Endothelial cell (in vitro differentiated cells): Measurements from ENCODE around the gene OR13C8. TPM values are rescaled to one million over a fixed set of nuclear protein-coding genes. Genes with fewer than 3 reads are reported as not detected.
"Not testable (repeated sequence)": the region's sequence is repeated elsewhere in the genome, so short reads cannot be mapped to it uniquely, and the experiment has no call there.

Experiments
- DNase-seq: peaks from one replicate; pipeline ENCODE4 v3.0.0; 2021; ENCODE audit warnings: low spot score
- H3K27ac Mint-ChIP-seq: one replicate; pipeline ENCODE4 v1.8.0; 2021; ENCODE audit warnings: mixed read lengths, inconsistent platforms; ENCODE audit not compliant: unreplicated experiment
- H3K27me3 Mint-ChIP-seq: one replicate; pipeline ENCODE4 v1.8.0; 2021; ENCODE audit warnings: mild to moderate bottlenecking, moderate library complexity, mixed read lengths, inconsistent platforms; ENCODE audit not compliant: unreplicated experiment
- H3K36me3 Mint-ChIP-seq: one replicate; pipeline ENCODE4 v1.8.0; 2021; ENCODE audit warnings: mild to moderate bottlenecking, low read depth, mixed read lengths, inconsistent platforms; ENCODE audit not compliant: unreplicated experiment
- H3K4me1 Mint-ChIP-seq: one replicate; pipeline ENCODE4 v1.8.0; 2021; ENCODE audit warnings: mild to moderate bottlenecking, mixed read lengths, inconsistent platforms; ENCODE audit not compliant: unreplicated experiment
- H3K4me3 Mint-ChIP-seq: one replicate; pipeline ENCODE4 v1.8.0; 2021; ENCODE audit warnings: mild to moderate bottlenecking, mixed read lengths, inconsistent platforms; ENCODE audit not compliant: unreplicated experiment
- H3K9me3 Mint-ChIP-seq: one replicate; pipeline ENCODE4 v1.8.0; 2021; ENCODE audit warnings: mixed read lengths, inconsistent platforms; ENCODE audit not compliant: unreplicated experiment
- CTCF ChIP-seq: fragments of 200-600 bp; sonication (generic); IDR thresholded peaks from one replicate; pipeline ENCODE4 v1.5.0; 2021; ENCODE audit warnings: antibody characterized with exemption; ENCODE audit not compliant: unreplicated experiment
- long read RNA-seq: library from polyadenylated mRNA; unstranded; transcript quantifications from one replicate; pipeline ENCODE4 v2.0.0, GENCODE V29; 2020; ENCODE audit not compliant: unreplicated experiment
- total RNA-seq: library from RNA; stranded (reverse); fragmentation: NEBNext Ultra II Directional; extraction: Animal tissue kit (Norgen Biotek cat#: 25700); gene quantifications from one replicate; pipeline ENCODE4 v1.2.1, GENCODE V29; 2021; ENCODE audit not compliant: unreplicated experiment

The OR13C8 gene
- total RNA-seq: not detected
- long read RNA-seq: 0 reads

GRCh38 chr9:104568868-104569267 is at the start of gene OR13C8:
TSS of gene OR13C8 (plus strand) at chr9:104569168. CDS start at chr9:104569168, 0 bp downstream.
- H3K27me3 Mint-ChIP-seq: no peaks in the 10 kb centered on the region
- no peaks in the 10 kb centered on the region for H3K36me3 Mint-ChIP-seq
- no peaks in the 10 kb centered on the region for H3K9me3 Mint-ChIP-seq
- no peak within 1 kb of the TSS for H3K4me3 Mint-ChIP-seq
- H3K4me1 Mint-ChIP-seq: no peaks in the 10 kb centered on the region
- TF ChIP-seq CTCF: no peak
- no peak for DNase-seq
- H3K27ac Mint-ChIP-seq: no peak within 1 kb of the TSS

DNA sequence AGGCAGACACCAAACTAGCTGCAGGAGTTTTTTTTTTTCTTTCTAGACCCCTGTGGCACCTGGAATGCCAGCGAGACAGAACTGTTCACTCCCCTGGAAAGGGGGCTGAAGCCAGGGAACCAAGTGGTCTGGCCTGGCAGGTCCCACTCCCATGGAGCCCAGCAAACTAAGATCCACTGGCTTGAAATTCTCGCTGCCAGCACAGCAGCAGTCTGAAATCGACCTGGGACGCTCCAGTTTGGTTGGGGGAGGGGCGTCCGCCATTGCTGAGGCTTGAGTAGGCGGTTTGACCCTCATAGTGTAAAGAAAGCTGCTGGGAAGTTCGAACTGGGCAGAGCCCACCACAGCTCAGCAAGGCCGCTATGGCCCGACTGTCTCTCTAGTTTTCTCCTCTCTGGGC is 48.7 kb upstream of the OR13C8 start:
- not testable (repeated sequence) for H3K27me3 Mint-ChIP-seq

DNA sequence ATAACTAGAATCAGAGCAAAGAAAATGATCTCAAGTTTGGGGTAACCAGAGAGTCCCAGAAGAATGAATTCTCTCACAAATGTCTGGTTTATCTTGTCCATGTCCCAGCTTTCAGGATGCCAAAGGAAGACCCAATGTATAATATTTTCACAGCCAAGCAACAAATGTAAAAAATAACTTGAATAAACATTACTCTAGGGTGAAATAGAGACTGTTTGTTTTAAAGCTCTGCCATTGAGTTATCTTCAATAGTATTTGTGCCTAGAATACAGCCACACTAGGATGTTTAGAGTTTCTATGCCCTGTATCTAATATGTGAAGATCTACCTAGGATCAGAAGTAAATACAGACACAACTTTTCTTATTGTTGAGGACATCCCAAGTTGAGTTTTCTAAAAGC is 41.9 kb upstream of the OR13C8 start, which contains the start of gene OR13C4:
OR13C4 (minus strand) TSS at position 101 of the 400 bp plus-strand sequence; CDS start at position 101, 0 bp downstream.
- H3K36me3 Mint-ChIP-seq: no peaks in the 10 kb centered on the region
- no peaks in the 10 kb centered on the region for H3K27me3 Mint-ChIP-seq

More for the DNA sequence above, 48.7 kb upstream of the OR13C8 start:
- DNase-seq, H3K4me1 Mint-ChIP-seq, H3K4me3 Mint-ChIP-seq, H3K36me3 Mint-ChIP-seq, H3K27ac Mint-ChIP-seq, H3K9me3 Mint-ChIP-seq: not testable (repeated sequence)

DNA sequence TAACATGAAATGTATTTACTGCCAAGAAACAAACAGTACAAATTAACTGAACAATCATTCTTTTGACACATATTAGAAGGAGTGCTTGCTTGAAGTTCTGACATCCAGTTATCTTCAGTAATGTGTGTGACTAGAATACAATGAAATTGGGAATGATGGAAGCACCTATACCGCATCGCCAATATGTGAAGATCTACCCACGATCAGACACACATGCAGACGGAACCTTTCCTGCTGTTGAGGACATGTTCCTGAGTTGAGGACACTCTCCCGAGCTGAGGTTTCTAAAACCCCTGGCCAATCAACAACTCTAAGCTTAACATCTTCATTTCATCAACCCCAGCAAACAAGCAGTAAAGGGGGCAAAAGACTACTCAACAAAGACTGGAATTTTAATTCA is 32.2 kb upstream of the OR13C8 start, which contains the start of gene OR13C3:
OR13C3 (minus strand) TSS at position 101 of the 400 bp plus-strand sequence. CDS start 133 bp downstream, outside the sequence.
- H3K4me3 Mint-ChIP-seq: no peak within 1 kb of the TSS

More for the DNA sequence above, 41.9 kb upstream of the OR13C8 start, which contains the start of gene OR13C4:
- Mint-ChIP-seq H3K9me3 (peaks cover 5% of the 10 kb centered on the region), H3K27ac (no peak within 1 kb of the TSS), H3K4me1 (no peaks in the 10 kb centered on the region), H3K4me3 (no peak within 1 kb of the TSS)
- DNase-seq: no peak
- TF ChIP-seq CTCF: no peak

GRCh38 chr9:104539275-104539674 is 29.7 kb upstream of the OR13C8 start:
- Mint-ChIP-seq H3K4me3 (no peak overlapping the region), H3K9me3 (no peaks in the 10 kb centered on the region), H3K36me3 (no peaks in the 10 kb centered on the region), H3K27ac (no peak overlapping the region), H3K4me1 (no peaks in the 10 kb centered on the region), H3K27me3 (no peaks in the 10 kb centered on the region)
- DNase-seq: no peak
- no peak for TF ChIP-seq CTCF

More for the DNA sequence above, 32.2 kb upstream of the OR13C8 start, which contains the start of gene OR13C3:
- Mint-ChIP-seq H3K9me3 (no peaks in the 10 kb centered on the region), H3K36me3 (no peaks in the 10 kb centered on the region), H3K4me1 (no peaks in the 10 kb centered on the region), H3K27ac (no peak within 1 kb of the TSS), H3K27me3 (no peaks in the 10 kb centered on the region)
- no peak for TF ChIP-seq CTCF
- DNase-seq: no peak
